Endothelial cell of umbilical vein (primary cell): ENCODE measurements around the gene FAM20B. TPM values are rescaled to one million over a fixed set of nuclear protein-coding genes. Genes with fewer than 3 reads are reported as not detected.

ENCODE experiments used
- BruUV-seq: library from RNA; stranded (reverse); fragments of 400-500 nt; replicated peaks from 2 replicates; lab custom pipeline; 2021; lab: Mats Ljungman, UMichigan
- CTCF ChIA-PET: fragments of 300-600, 350-600 bp; sonication (Branson Sonifier 250); formaldehyde crosslinking; loops from one replicate; lab custom pipeline; 2021; ENCODE audit warnings: antibody characterized with exemption, inconsistent platforms; lab: Charles Lee
- POLR2A ChIA-PET: fragments of 300-600, 350-600 bp; sonication (Branson Sonifier 250); formaldehyde crosslinking; loops from one replicate; lab custom pipeline; 2021; ENCODE audit warnings: antibody characterized with exemption, inconsistent platforms; lab: Charles Lee
- DNase-seq: peaks from one replicate; pipeline ENCODE4 v3.0.0-alpha.2; 2011; ENCODE audit warnings: low read depth, low spot score
- FAIRE-seq: peaks from 2 replicates; lab custom pipeline; 2011; peaks lifted over from hg19 to GRCh38; lab: Jason Lieb, UNC
- H2AFZ ChIP-seq: 2 replicates; pipeline ENCODE4 v1.6.0; 2012; ENCODE audit warnings: low read depth, low read length, control low read depth, inconsistent platforms
- H3K27ac ChIP-seq: 2 replicates; pipeline ENCODE4 v1.5.1; 2011; ENCODE audit warnings: low read depth, mild to moderate bottlenecking, control low read depth, low read length, moderate library complexity; ENCODE audit not compliant: insufficient read depth
- H3K27me3 ChIP-seq, 2 experiments: 2 replicates each; pipeline versions ENCODE4 v1.6.0 to v1.6.1; 2011; ENCODE audit warnings: low read length in 2 of 2, mixed read lengths in 1 of 2; ENCODE audit not compliant: control insufficient read depth in 2 of 2, insufficient read depth in 2 of 2
- H3K36me3 ChIP-seq, 2 experiments: 2 replicates in 1 of 2; 3 replicates in 1 of 2; pipeline ENCODE4 v1.5.1; 2011; ENCODE audit warnings: low read length in 2 of 2, mild to moderate bottlenecking in 1 of 2, moderate library complexity in 1 of 2; ENCODE audit not compliant: control insufficient read depth in 2 of 2, insufficient read depth in 2 of 2; ENCODE audit errors: extremely low read depth in 1 of 2
- H3K4me1 ChIP-seq: 3 replicates; pipeline ENCODE4 v1.5.1; 2011; ENCODE audit warnings: mild to moderate bottlenecking, low read length; ENCODE audit not compliant: control insufficient read depth, insufficient read depth; ENCODE audit errors: extremely low read depth
- H3K4me2 ChIP-seq: 2 replicates; pipeline ENCODE4 v1.6.1; 2011; ENCODE audit warnings: low read length, control low read depth, mixed read lengths; ENCODE audit not compliant: insufficient read depth
- H3K4me3 ChIP-seq, 3 experiments: fragments of 200-600 bp in 1 of 3; sonication (generic), shearing (Covaris generic) in 1 of 3; replicated peaks in 1 of 3; 2 replicates each; pipeline ENCODE4 v1.5.1; 2011 to 2016; ENCODE audit warnings: control low read depth in 3 of 3, low read length in 3 of 3, mild to moderate bottlenecking in 2 of 3, inconsistent platforms in 1 of 3, low read depth in 1 of 3, moderate library complexity in 1 of 3; ENCODE audit not compliant: insufficient read depth in 1 of 3
- H3K79me2 ChIP-seq: 2 replicates; pipeline ENCODE4 v1.6.0; 2012; ENCODE audit warnings: low read length, inconsistent platforms; ENCODE audit not compliant: control insufficient read depth, insufficient read depth
- H3K9ac ChIP-seq: replicated peaks from 2 replicates; pipeline ENCODE3; 2011; ENCODE audit warnings: low read length, control low read depth; ENCODE audit not compliant: insufficient read depth; ENCODE audit errors: extremely low read depth
- H3K9me1 ChIP-seq: replicated peaks from 3 replicates; pipeline ENCODE4 v1.6.0; 2011; ENCODE audit warnings: mild to moderate bottlenecking, low read length; ENCODE audit not compliant: control insufficient read depth, insufficient read depth; ENCODE audit errors: extremely low read depth
- H3K9me3 ChIP-seq: replicated peaks from 2 replicates; pipeline ENCODE4 v1.5.1; 2012; ENCODE audit warnings: low read length, inconsistent platforms; ENCODE audit not compliant: control insufficient read depth, insufficient read depth
- H4K20me1 ChIP-seq: replicated peaks from 2 replicates; pipeline ENCODE3; 2011; ENCODE audit warnings: mild to moderate bottlenecking, low read length; ENCODE audit not compliant: control insufficient read depth, insufficient read depth; ENCODE audit errors: extremely low read depth
- FOS ChIP-seq: IDR thresholded peaks from 2 replicates; pipeline ENCODE4 v1.6.1; 2011; ENCODE audit warnings: mild to moderate bottlenecking, low read length, moderate library complexity, borderline replicate concordance; ENCODE audit not compliant: insufficient read depth
- GATA2 ChIP-seq: IDR thresholded peaks from 2 replicates; pipeline ENCODE4 v1.7.0; 2011; ENCODE audit warnings: low read depth, mild to moderate bottlenecking, moderate library complexity, mixed read lengths, low read length; ENCODE audit not compliant: insufficient read length, insufficient read depth
- JUN ChIP-seq: IDR thresholded peaks from 2 replicates; pipeline ENCODE4 v1.6.1; 2011; ENCODE audit warnings: borderline replicate concordance, low read depth; ENCODE audit not compliant: insufficient read length, insufficient read depth
- POLR2AphosphoS5 ChIP-seq: IDR thresholded peaks from 2 replicates; pipeline ENCODE4 v1.6.1; 2012; ENCODE audit warnings: low read depth, mild to moderate bottlenecking, control low read depth, low read length, moderate library complexity; ENCODE audit not compliant: insufficient read depth
- dilution Hi-C: fragments of 300-500 bp; cut with MboI; formaldehyde crosslinking; loops from one replicate; pipeline ENCODE4 v1.15.0; 2019; ENCODE audit warnings: low sequenced_read_pairs; ENCODE audit not compliant: extremely low pct_ligation_motif_present
- intact Hi-C: fragments of 100-400 bp; cut with micrococcal nuclease; formaldehyde crosslinking; loops from one replicate; pipeline ENCODE4 v1.10.0; 2022
- polyA plus RNA-seq, 4 experiments: library from polyadenylated mRNA; depleted of rRNA in 3 of 4; stranded (reverse) in 3 of 4; unstranded in 1 of 4; fragments of >200 nt; gene quantifications; 2 replicates each; pipeline versions ENCODE4 v1.2.1 to v1.2.3, GENCODE V29; 2011 to 2012; ENCODE audit warnings: missing spikeins in 1 of 4
- total RNA-seq: library from RNA; stranded (reverse); gene quantifications from 2 replicates; pipeline ENCODE4 v1.2.3, GENCODE V29; 2021
- TF ChIP-seq, protein P1 (sequence below), 2 donors: IDR thresholded peaks; 1 replicate in 1 of 2; 2 replicates in 1 of 2; pipeline ENCODE4 v1.5.1; 2011; ENCODE audit warnings: low read length in 2 of 2, mild to moderate bottlenecking in 2 of 2, moderate library complexity in 2 of 2, control low read depth in 1 of 2, inconsistent platforms in 1 of 2, low read depth in 1 of 2; ENCODE audit not compliant: insufficient read depth in 1 of 2; ENCODE audit errors: extremely low read depth in 1 of 2

The FAM20B gene
- total and polyA plus RNA-seq, 2 donors (not counting 3 experiments of a cell fraction or from before 2014, with no cell fraction given) = 10.0 to 35.1 TPM

DNA sequence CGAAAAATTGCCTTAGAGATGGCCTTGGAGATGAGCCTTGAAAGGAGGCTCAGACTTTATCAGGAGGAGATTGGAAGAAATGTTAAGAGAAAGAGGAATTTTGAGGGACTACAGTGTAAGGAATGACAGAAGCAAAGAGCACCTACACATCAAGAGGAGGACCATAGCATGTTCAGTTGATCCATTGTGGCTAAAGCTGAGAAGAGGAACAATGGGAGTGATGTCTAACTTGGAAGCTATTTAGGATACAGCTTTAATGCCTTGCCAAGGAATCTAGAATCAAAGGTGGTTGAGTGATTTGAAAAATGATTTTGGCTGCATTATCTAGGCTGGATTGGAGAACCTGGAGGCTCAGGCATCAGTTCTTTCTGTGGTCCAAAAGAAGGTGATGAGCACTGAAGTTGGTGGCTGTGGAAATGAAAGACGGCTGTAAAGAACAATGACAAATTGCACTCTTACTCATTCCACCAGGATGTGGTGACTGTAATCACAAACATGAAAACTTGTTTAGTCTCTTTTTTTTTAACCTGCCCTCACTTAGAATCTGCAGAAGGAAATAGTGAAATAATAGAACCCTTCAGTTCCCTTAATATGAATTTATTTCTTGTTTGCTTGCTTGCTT lies 11.3 kb downstream of the FAM20B start:
- no peaks in the 10 kb centered on the region for H3K9me1 ChIP-seq
- no peak overlapping the region for H2AFZ ChIP-seq
- ChIA-PET POLR2A (interaction anchor here (0.6 kb wide), 1 partner anchor 610 kb away, joined by 4 read pairs; no protein-coding TSS in a partner anchor), CTCF (interaction anchor here (0.7 to 1.0 kb wide), 2 partner anchors 9 to 34 kb away, joined by 3 to 4 read pairs; no protein-coding TSS in a partner anchor)
- no peak overlapping the region for H3K27ac ChIP-seq
- no peaks in the 10 kb centered on the region for H3K36me3 ChIP-seq
- DNase-seq = peak; percentile 32
- peaks cover 18% of the 10 kb centered on the region for H3K4me1 ChIP-seq
- H4K20me1 ChIP-seq = no peaks in the 10 kb centered on the region
- dilution Hi-C loops (no loop called here), intact Hi-C loops (no loop called here)
- no peak overlapping the region for H3K9ac ChIP-seq
- H3K4me3 ChIP-seq = no peak overlapping the region
- peak; percentile 87 for FAIRE-seq
- no TSS peak for BruUV-seq
- H3K4me2 ChIP-seq = no peak overlapping the region
- TF ChIP-seq, protein P1, sequence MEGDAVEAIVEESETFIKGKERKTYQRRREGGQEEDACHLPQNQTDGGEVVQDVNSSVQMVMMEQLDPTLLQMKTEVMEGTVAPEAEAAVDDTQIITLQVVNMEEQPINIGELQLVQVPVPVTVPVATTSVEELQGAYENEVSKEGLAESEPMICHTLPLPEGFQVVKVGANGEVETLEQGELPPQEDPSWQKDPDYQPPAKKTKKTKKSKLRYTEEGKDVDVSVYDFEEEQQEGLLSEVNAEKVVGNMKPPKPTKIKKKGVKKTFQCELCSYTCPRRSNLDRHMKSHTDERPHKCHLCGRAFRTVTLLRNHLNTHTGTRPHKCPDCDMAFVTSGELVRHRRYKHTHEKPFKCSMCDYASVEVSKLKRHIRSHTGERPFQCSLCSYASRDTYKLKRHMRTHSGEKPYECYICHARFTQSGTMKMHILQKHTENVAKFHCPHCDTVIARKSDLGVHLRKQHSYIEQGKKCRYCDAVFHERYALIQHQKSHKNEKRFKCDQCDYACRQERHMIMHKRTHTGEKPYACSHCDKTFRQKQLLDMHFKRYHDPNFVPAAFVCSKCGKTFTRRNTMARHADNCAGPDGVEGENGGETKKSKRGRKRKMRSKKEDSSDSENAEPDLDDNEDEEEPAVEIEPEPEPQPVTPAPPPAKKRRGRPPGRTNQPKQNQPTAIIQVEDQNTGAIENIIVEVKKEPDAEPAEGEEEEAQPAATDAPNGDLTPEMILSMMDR (IDR thresholded peaks at IDR 0.05; ENCODE audit: extremely low read depth in 1 of 2, insufficient read depth in 1 of 2, low read depth in 1 of 2, low read length in 2 of 2) = no peak
- TF ChIP-seq POLR2AphosphoS5 (no peak), FOS (peak; percentile 56), GATA2 (no peak), JUN (no peak)
- no peaks in the 10 kb centered on the region for H3K27me3 ChIP-seq
- H3K79me2 ChIP-seq = peaks cover 47% of the 10 kb centered on the region
- H3K9me3 ChIP-seq = no peaks in the 10 kb centered on the region
